Activated CD4-positive, CD25-positive, alpha-beta regulatory T cell treated with anti-CD3 and anti-CD28 coated beads, Interleukin-2, amount 50 U/mL, for 72 hours (primary cell): Measurements from ENCODE around the gene ECM2.
"Not testable (repeated sequence)": the region's sequence is repeated elsewhere in the genome, so short reads cannot be mapped to it uniquely, and the experiment has no call there.

Experiments used
- DNase-seq: peaks from one replicate; pipeline ENCODE4 v3.0.0; 2021

The ECM2 gene

DNA sequence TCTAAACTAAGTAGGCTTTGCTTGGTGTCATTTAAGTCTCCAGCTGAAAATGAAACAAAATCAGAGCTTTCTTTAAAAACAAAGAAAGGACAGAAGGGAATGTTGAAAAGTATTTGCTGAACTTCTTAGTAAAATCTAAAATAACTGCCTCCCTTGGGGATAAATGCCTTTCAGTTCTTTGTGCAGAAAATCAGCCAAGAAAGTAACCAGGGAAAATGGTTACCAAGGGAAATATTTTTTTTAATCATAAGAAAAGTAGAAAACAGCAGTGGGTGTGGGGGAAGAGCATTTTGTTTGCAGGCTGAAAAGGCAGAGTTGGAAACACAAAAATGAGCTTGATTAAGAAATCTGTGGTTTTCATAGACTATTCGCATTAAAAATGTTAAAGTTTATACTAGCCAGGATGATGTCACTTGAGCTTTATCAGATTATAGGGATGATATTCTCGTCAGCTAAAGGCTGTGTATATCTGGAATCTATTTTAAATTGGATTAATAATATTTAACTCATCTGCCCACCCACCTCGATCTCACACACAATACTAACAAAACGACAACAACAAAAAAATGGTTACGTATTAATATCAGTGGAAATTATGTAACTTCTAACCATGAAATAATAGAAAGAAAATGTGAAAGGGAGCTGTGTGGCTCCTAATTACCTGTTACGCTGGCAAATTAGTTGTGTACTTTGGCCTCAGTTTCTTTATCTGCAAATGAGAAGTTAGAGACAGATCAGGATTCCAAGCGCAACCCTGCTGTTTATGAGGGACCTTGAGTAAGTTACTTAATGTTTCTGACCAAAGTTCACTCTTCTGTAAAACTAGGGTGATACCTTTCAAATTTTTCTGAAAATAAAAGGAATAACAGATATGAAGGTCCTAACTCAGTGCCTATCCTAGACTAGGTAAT lies at the start of gene ECM2:
ECM2 (minus strand) TSS at position 51 of the 911 bp plus-strand sequence. CDS start 13,124 bp downstream, outside the sequence.
- no peak for DNase-seq

DNA sequence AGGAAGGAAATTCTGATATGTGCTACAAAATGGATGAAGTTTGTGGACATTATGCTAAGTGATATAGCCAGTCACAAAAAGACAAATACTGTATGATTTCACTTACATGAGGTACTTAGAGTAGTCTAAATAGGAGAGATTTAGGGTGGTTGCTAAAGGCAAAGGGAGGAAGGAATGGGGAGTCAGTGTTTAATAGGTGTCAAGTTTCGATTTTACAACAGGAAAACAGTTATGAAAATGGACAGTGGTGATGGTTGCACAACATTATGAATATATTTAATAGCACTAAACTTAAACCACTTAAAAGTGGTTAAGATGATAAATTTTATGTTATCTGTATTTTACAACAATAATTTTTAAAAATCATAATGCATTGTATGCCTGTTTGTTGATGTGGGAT lies 40.4 kb upstream of the ECM2 start:
- no peak for DNase-seq

DNA sequence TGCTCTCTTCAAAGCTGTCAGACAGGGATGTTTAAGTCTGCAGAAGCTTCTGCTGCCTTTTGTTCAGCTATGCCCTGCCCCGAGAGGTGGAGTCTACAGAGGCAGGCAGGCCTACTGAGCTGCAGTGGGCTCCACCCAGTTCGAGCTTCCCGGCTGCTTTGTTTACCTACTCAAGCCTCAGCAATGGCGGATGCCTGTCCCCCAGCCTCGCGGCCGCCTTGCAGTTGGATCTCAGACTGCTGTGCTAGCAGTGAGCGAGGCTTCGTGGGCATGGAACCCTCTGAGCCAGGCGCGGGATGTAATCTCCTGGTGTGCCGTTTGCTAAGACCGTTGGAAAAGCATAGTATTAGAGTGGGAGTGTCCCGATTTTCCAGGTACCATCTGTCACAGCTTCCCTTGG lies 37.8 kb upstream of the ECM2 start:
- not testable (repeated sequence) for DNase-seq

DNA sequence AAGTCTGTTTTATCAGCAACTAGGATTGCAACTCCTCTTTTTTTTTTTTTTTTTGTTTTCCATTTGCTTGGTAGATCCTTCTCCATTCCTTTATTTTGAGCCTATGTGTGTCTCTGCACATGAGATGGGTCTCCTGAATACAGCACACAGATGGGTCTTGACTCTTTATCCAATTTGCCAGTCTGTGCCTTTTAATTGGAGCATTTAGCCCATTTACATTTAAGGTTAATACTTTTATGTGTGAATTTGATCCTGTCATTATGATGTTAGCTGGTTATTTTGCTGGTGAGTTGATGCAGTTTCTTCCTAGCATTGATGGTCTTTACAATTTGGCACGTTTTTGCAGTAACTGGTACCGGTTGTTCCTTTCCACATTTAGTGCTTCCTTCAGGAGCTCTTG lies 36.1 kb upstream of the ECM2 start:
- DNase-seq, result not testable (repeated sequence)

DNA sequence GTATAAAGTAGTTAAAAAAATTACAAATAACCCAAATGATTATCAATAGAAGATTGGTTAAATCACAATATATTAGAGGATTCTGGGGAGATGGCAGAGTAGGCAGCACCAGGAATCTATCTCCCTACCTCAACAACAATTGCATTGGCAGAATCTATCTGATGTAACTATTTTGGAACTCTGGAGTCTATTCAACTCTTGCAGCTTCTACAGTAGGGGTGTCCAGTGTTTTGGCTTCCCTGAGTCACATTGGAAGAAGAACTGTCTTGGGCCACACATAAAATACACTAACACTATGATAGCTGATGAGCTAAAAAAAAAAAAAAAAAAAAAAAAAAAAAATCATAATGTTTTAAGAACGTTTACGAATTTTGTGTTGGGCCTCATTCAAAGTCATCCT lies 29.2 kb upstream of the ECM2 start:
- no peak for DNase-seq

DNA sequence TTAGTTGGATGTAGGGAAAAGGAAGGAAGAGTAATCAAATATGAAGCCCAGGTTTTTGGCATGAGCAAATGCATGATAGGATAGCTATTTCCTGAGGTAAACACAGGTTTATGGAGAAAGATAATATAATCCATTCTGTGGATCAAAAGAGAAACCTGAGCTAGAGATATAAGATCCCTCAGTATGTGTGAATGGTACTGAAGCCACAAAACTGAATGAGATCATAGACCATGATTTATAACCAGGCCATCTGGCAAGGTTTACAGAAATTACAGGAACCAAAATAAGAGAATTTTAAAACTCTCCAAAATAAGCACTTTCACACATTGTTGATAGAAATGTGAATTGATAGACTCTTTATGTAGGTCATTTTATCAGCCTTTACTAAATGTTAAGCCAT lies 28.7 kb upstream of the ECM2 start:
- no peak for DNase-seq

DNA sequence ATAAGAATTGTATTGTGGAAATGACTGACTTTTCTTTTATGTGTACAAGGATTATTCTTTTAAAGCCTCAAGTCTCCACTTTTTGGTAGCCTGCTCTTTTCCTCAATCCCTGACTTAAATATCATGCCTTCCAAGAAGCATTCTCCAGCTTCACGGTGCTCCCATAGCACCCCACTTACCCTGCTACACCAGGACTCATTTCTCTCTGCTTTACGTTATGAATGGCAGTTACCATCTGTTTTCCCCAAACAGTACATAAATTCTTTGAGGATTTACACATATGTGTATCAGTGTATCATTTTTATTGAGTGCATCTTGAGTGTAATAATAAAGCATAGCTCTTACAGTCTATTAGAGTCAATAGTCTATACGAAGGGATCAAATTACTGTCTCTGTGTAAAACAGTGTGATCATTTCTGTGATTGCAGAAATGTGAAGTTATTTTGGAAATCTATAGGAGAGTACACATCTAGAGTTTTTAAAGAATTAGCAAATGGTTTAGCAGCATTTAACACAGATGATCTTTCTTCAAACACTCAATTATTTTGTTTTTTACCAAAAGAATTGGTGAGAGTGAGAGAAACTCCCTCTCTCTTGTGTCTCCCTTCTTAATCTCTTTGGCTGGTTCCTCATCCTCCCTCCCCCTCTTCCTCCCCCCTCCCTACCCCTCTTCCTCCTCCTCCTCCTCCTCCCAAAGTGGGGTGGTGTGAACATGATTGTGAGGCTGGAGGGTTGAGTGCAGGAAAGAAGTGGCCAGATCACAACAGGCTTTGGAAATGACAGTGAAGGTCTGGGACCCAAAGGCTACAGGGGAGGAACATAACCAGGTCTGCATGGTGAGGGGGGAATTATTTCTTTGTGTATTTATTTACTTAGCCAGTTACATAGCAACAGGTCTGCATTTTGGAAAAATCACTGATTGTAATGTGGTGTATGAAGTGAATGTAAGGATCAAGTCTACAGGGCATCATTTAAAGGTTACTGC lies 27.6 kb upstream of the ECM2 start:
- DNase-seq, result no peak

DNA sequence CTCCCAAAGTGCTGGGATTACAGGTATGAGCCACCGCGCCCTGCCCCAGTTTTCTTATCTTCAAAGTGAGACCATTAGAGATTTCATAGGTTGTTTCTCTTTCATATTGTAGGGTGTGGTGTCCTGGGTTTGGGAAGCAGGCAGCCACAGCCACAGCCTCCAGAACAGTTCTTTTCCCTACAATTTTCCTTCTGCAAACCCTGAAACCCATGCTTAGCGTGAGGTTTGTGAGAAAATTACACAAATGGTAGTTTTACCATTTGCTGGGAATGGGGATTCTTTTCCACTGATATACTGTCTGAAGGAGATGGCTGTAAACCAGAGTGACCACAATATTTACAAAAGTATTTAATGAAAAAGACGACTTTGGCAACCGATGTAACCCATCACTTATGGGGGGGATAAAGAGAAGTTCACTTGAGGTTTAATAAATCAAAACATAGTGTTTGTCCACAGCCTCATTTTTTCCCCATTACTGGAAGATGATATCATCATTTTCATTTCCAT lies 26.7 kb upstream of the ECM2 start:
- no peak for DNase-seq

DNA sequence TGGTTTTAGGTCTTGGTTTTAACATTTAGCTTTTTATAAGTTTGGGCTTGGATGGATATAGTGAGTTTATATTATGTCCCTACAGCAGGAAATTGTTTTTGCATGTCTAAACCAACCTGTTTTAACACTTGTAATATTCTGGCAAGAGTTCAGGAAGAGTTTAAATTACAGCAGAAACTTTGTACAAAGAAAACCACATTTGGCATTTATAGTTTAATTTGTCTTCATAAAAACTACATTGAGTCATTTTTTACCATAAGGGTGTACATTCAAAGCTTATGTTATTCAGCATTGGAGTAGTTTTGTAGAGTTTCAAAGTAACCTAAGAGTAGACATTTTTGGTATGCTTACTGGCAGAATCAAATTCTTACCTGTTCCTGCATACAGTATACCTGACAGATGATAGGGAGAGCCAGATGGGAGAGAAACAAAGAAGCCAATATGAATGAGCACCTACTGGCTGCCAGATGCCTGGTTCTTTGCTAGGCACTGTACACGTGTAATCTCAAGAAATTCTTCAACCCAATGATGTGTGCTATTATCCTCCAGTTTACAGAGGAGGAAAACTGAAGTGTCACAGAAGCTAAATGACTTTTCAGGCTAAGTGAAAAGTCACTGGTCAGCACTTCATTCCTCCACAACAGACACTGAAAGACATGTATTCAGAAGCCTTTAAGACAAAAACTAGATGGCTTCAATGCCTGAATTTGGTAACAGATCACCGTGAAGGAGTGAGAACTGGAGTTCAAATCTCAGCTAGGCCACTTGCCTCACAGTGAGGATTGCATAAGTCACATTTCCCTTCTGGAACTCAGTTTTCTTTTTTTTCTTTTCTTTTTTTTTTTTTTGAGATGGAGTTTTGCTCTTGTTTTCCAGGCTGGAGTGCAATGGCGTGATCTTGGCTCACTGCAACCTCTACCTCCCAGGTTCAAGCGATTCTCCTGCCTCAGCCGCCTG lies 25.9 kb upstream of the ECM2 start:
- no peak for DNase-seq

DNA sequence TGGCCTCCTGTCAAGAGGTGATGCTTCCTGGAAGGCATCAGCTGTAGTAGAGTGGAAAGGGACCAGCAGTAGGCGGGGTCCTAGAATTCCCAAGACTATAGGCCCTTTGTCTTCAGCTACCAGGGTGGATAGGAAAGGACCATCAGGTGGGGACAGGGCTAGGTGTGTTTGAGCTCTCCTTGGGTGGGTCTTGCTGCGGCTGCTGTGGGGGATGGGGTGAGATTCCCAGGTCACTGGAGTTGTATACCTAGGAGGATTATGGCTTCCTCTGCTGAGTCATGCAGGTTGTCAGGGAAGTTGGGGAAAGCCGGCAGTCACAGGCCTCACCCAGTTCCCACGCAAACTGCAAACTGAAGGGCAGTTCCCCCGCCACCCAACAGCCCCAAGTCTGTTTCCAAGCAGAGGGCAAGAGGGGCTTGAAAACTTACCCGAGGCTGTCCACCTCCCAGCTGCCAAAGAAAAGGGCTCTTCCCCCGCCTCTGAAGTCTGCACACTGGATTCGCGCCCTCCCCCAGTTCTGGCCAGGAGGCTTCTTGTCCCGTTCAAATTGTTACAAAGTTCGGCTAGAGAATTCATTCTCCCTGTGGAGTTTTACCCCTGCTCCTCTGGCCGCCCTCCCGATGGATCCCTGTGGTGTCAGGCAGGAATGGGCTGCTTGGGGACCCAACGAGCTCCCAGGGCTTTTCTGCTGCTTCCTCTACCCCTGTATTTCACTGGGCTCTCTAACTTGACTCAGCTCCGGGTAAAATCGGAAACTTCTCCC lies 23.0 kb upstream of the ECM2 start:
- no peak for DNase-seq

DNA sequence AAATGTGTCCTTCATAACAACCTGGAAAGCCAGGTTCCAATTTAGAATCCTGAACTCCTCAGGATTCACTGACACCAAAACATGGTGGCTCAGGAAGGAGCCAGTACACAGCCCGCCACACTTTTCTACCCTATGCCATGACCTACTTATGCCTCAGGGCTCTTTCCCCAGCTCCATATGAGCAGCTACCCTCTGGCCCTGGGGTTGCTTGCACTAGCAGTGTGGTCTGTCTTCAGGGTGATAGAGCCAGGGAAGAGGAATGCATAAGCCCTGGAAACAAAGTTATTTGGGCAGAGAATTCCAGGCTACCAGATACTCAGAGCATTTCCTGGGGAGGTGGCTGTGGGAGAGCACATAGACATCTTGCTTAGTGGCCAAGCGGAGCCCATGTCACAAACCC lies 15.0 kb upstream of the ECM2 start:
- no peak for DNase-seq

DNA sequence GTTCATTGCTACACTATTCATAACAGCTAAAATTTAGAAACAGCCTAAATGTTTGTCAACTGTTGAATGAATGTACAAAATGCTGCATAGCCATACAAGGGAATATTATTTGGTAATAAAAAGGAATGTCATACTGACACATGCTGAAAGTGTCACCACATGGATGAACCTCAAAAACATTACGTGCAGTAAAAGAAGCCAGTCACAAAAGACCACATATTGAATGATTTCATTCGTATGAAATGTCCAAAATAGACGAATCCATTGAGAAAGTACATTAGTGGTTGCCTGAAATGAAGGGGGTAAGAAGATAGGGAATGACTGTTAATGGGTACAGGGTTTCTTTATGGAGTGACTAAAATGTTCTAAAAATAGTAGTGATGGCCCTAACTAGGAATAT lies 11.6 kb upstream of the ECM2 start:
- DNase-seq, result no peak

DNA sequence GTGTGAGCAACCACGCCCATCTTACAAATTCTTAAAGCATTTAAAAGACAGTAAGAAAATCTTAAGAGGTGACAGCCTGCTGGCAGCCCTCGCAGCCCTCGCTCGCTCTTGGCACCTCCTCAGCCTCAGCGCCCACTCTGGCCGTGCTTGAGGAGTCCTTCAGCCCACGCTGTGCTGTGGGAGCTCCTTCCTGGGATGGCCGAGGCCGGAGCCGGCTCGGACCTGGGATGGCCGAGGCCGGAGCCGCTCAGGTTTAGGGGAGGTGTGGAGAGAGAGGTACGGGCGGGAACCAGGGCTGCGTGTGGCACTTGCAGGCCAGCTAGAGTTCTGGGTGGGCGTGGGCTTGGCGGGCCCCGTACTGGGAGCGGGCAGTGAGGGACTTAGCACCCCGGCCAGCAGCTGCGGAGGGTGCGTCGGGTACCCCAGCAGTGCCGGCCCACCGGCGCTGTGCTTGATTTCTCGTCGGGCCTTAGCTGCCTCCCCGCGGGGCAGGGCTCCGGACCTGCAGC lies 9.3 kb upstream of the ECM2 start:
- no peak for DNase-seq

DNA sequence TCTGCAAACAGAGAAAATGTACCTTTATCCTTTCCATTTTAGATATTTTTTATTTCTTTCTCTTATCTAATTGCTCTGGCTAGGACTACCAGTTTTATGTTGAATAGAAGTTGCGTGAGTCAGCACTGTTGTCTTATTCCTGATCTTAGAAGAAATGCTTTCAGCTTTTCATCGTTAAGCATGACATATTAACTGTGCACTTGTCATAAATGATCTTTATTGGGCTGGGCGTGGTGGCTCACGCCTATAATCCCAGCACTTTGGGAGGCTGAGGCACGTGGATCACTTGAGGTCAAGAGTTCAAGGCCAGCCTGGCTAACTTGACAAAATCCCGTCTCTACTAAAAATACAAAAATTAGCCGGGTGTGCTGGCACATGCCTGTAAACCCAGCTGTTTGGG lies 8.2 kb upstream of the ECM2 start:
- DNase-seq, result no peak

DNA sequence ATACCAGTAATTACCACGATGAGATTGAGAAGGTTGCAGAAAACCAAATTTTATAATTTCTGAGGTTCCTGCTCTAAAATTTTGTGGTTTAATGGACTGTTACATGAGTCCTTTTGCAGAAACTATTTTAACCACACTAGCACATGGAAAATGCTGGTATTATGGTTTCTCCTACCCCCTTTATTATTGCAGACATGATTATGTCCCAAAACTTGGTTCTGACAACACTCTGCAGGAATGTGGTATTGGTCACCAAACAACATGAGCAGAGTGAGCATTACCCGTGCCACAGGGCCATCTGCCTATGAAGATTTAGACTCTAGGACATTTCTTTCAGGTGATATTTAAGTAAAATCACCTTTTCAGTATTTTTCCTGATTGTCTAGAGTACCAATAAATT lies 2.8 kb upstream of the ECM2 start:
- no peak for DNase-seq

DNA sequence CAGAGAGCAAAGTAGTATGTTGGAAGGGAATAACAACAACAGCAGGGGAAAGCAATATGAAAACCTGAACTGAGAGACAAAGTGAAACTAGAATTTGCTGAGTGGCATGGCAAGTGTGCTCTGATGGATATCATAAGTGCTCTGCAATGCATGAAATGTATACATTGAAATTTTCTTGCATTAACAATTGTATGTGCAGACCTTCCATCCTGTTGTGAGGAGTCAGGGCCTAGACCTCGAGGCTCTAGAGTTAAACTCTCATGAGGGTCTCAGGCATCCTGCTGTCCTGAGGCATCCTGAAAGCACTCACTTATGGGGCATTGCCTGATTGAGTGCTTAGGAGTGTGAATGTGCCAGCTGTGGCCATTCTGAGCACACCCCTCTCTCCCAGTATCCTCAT lies 1.1 kb downstream of the ECM2 start:
- no peak for DNase-seq

DNA sequence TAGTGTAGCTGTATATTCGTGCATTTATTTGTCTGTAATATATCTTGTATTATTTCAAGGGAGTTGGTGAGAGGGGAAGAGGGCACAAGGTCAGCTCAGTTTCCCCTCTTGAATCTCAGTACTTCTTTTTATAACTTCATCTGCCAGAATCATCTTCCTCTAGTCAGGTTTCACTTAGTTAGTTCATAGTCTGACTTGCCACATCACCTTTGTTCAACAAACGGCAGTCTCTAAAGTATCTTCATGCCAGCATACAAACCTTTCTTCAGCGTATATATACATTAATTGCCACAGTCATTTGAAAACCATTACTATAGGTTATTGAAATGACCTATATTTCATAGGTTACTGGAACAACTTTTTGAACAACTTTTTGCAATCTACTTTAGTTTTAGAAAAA lies 1.6 kb downstream of the ECM2 start:
- DNase-seq, result no peak

DNA sequence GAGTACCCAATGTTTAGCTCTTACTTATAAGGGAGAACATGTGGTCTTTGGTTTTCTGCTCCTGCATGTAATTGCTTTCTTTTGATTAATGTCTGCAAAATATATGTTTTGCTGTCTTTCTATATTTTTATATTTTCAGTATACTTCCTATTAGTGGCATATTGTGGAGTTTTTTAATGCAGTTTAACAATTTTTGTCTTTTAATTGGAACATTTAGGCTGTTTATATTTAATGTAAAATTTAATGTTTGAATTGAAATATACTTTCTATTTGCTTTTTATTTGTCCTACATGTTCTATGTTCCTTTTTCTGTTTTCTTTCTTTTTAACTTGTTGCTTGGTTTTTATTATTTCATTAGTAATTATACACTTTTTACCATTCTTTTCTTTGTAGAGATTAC lies 4.9 kb downstream of the ECM2 start:
- no peak for DNase-seq

DNA sequence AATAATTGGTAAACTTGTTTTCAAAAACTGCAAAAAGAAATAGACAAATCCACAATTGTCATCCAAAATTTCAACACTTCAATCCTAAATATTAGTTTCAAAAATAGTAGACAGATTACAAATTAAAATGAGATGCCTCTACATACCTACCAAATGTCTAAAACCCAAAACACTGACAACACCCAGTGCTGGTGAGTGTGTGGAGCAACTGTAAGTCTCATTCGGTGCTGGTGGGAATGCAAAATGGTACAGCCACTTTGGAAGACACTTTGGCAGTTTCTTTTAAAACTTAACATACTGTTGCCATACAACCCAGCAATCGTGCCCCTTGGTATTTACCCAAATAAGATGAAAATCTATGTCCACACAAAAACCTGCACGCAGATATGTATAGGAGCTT lies 6.7 kb downstream of the ECM2 start:
- DNase-seq, result no peak

DNA sequence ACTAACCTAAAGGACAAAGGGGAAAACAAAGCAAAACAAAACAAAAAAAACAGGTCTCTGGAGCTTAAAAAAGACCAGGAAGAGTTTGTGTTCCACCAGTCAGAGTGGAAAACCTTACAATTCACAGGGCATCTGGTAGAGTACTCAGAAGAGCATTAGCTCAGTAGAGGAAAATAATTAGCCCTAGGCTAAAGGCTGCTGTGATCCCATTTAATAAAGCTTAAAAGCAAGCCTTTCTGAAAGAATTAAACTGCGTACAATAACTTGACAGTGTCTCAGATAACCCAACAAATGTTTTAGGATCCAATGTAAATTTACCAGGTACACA lies 7.3 kb downstream of the ECM2 start:
- no peak for DNase-seq

DNA sequence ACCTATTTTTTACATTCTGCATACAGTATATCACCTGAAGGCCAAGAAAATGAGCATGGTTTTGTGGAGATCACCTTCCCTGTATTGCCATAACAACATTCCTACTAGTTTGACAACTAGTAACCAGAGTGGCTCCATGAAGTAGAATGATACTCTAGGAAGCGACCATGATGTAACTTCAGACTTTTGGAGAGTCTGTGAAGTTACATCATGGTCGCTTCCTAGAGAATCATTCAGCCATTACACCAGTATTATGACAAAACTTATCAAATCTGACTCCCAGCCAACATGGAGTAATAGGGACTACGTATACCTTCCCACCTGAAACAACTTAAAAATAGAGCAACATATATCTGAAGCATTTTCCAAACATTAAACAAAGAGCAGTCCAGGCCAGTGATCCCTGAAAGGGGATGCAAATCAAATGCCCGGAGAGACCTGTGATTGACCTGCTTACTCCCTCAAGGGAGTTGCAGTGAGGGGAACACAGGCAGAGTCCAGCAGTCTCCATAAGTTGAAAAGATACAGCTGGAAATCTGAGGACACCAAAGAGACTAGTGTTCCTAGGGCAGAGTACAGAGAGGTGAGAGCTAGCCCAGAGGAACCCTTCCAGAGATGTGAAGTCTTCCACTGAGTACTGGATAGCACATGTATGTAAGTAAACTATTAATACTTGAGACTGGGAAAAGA lies 7.8 kb downstream of the ECM2 start:
- no peak for DNase-seq
